BE2C (cell line): Measurements from ENCODE around the gene DOCK2.

Experiments used
- DNase-seq: peaks from one replicate; pipeline ENCODE4 v3.0.0-alpha.2; 2020
- H3K27me3 ChIP-seq: fragments of 250-450 bp; sonication (Bioruptor Pico); 2 replicates; pipeline ENCODE4 v1.5.1; 2020; ENCODE audit warnings: mild to moderate bottlenecking
- H3K36me3 ChIP-seq: fragments of 250-450 bp; sonication (Bioruptor Pico); 2 replicates; pipeline ENCODE4 v1.5.1; 2020; ENCODE audit warnings: mild to moderate bottlenecking
- H3K4me1 ChIP-seq: fragments of 250-450 bp; sonication (Bioruptor Pico); 2 replicates; pipeline ENCODE4 v1.5.1; 2020
- H3K4me3 ChIP-seq: 2 replicates; pipeline ENCODE4 v1.5.1; 2011; ENCODE audit warnings: low read depth, low read length
- H3K9me3 ChIP-seq: fragments of 250-450 bp; sonication (Bioruptor Pico); 2 replicates; pipeline ENCODE4 v1.5.1; 2020
- TF ChIP-seq, protein P1 (sequence below): IDR thresholded peaks from 2 replicates; pipeline ENCODE4 v1.5.1; 2012; ENCODE audit warnings: mild to moderate bottlenecking, low read depth, low read length

Gene DOCK2

DNA sequence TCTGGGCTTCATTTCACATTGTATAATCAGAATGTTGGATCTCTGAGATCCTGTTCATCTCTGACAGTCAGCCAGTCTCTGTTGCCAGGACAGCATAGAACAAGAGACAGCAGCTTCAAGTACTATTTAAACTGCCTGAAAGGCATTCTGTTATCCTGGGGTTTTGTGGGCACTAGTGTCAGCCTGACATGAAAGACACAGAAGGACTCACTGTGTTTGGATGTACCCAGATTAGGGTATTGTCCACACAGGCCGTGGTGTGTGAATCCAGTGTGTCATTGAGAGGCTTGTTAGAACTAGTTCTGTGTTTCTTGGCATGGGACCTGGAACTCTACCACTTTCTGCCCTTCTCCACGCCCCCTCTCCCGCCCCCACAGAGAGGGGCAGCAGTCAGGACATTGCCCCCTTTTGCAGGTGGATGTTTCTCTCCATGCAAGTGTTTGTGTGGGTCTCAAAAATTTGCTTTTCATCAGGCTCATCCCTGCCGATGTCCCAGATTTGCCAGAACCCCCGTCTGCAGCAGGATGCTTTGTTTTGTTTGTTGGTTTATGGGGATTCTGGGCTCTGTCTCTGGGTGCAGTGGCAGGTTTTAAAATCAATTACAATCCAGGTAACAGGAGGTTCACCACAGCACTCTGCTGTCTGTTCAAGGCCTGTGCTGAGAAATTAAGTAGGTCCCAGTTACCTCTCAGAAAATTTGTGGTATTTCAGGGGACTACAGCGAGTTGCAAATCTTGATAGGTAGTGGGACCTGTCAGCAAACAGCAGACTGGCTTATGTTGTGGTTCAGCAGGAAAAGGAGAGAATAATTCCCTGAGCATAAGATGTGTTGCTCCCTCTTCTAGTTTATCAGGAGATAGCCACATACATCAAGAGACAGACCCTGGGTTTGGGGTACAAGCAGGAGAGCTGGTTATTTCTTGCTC is 144.6 kb downstream of the DOCK2 start:
- H3K4me3 ChIP-seq, result no peak overlapping the region
- no peak for DNase-seq
- H3K36me3 ChIP-seq, result no peaks in the 10 kb centered on the region
- TF ChIP-seq, protein P1, sequence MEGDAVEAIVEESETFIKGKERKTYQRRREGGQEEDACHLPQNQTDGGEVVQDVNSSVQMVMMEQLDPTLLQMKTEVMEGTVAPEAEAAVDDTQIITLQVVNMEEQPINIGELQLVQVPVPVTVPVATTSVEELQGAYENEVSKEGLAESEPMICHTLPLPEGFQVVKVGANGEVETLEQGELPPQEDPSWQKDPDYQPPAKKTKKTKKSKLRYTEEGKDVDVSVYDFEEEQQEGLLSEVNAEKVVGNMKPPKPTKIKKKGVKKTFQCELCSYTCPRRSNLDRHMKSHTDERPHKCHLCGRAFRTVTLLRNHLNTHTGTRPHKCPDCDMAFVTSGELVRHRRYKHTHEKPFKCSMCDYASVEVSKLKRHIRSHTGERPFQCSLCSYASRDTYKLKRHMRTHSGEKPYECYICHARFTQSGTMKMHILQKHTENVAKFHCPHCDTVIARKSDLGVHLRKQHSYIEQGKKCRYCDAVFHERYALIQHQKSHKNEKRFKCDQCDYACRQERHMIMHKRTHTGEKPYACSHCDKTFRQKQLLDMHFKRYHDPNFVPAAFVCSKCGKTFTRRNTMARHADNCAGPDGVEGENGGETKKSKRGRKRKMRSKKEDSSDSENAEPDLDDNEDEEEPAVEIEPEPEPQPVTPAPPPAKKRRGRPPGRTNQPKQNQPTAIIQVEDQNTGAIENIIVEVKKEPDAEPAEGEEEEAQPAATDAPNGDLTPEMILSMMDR, result no peak
- no peaks in the 10 kb centered on the region for H3K9me3 ChIP-seq
- no peaks in the 10 kb centered on the region for H3K4me1 ChIP-seq
- H3K27me3 ChIP-seq, result no peaks in the 10 kb centered on the region; the same call in 1 of the 2 replicates

GRCh38 chr5:169785771-169786618 is 148.9 kb downstream of the DOCK2 start:
- Histone ChIP-seq H3K9me3 (no peaks in the 10 kb centered on the region), H3K4me3 (no peak overlapping the region), H3K36me3 (no peaks in the 10 kb centered on the region), H3K27me3 (no peaks in the 10 kb centered on the region; the same call in 1 of the 2 replicates), H3K4me1 (no peaks in the 10 kb centered on the region; the same call in 1 of the 2 replicates)
- no peak for DNase-seq
- TF ChIP-seq, protein P1, result no peak

DNA sequence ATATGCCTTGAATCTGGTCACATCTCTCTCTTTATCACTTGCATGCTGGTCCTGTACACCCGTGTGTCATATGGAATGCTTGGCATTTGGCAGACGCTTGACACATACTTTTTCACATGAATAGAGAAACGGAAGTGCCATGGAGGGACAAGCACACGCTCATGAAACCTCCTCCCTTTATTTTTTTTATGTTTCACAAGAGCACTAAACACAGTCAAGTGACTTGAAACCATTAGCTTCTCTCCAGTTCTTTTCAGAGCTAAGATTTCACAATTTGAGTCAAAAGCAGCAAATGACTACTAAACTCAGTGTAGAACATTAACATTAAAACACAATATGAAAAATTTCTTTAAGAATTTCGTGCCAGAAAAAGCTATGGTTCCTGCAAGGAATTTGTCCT is 151.1 kb downstream of the DOCK2 start:
- no peaks in the 10 kb centered on the region for H3K9me3 ChIP-seq
- no peak overlapping the region for H3K4me3 ChIP-seq
- H3K27me3 ChIP-seq, result no peaks in the 10 kb centered on the region; the same call in 1 of the 2 replicates
- no peaks in the 10 kb centered on the region for H3K36me3 ChIP-seq
- no peak for DNase-seq
- TF ChIP-seq, protein P1, result no peak
- no peaks in the 10 kb centered on the region; the same call in 1 of the 2 replicates for H3K4me1 ChIP-seq

GRCh38 chr5:169789417-169789940 is 152.4 kb downstream of the DOCK2 start:
- Histone ChIP-seq H3K36me3 (no peaks in the 10 kb centered on the region), H3K27me3 (no peaks in the 10 kb centered on the region; the same call in 1 of the 2 replicates), H3K4me1 (no peaks in the 10 kb centered on the region; the same call in 1 of the 2 replicates), H3K9me3 (no peaks in the 10 kb centered on the region), H3K4me3 (no peak overlapping the region)
- DNase-seq, result no peak
- TF ChIP-seq, protein P1, result no peak

- Histone ChIP-seq H3K9me3 (no peaks in the 10 kb centered on the region), H3K4me1 (no peaks in the 10 kb centered on the region; the same call in 1 of the 2 replicates), H3K27me3 (no peaks in the 10 kb centered on the region; the same call in 1 of the 2 replicates), H3K36me3 (no peaks in the 10 kb centered on the region), H3K4me3 (no peak overlapping the region)
- no peak for DNase-seq
- TF ChIP-seq, protein P1, result no peak
These were observed 154.2 kb downstream of the DOCK2 start for GRCh38 chr5:169791251-169791650.
